Measurements from ENCODE around the gene PLXDC2. TPM values are rescaled to one million over a fixed set of nuclear protein-coding genes. Genes with fewer than 3 reads are reported as not detected.

PLXDC2 gene
- total RNA-seq, 1 donor from 2014 or later = 94.1 TPM

GRCh38 chr10:19956516-19957032 lies 140.3 kb downstream of the PLXDC2 start:
- Histone ChIP-seq H3K9me3 (no peaks in the 10 kb centered on the region), H3K4me3 (no peak overlapping the region), H3K27ac (no peak overlapping the region), H3K36me3 (no peaks in the 10 kb centered on the region), H3K4me1 (peaks cover 0 to 28% of the 10 kb centered on the region in 2 donors), H3K27me3 (no peaks in the 10 kb centered on the region)
- intact Hi-C loops (cut with DNase I) = no loop called here
- no peak for DNase-seq (ENCODE audit: low spot score in 2 of 2)
- TF ChIP-seq CTCF (IDR thresholded peaks at IDR 0.05) = no peak

- intact Hi-C loops (cut with DNase I) = no loop called here
- H3K4me3 ChIP-seq = no peak overlapping the region
- no peak overlapping the region for H3K27ac ChIP-seq
- H3K27me3 ChIP-seq = no peaks in the 10 kb centered on the region
- no peak for DNase-seq (ENCODE audit: low spot score in 2 of 2)
- no peaks in the 10 kb centered on the region for H3K9me3 ChIP-seq
- H3K36me3 ChIP-seq = no peaks in the 10 kb centered on the region
- H3K4me1 ChIP-seq = peaks cover 0 to 19% of the 10 kb centered on the region in 2 donors
- no peak for TF ChIP-seq CTCF (IDR thresholded peaks at IDR 0.05)
These were observed 142.6 kb downstream of the PLXDC2 start for GRCh38 chr10:19958787-19959186.

GRCh38 chr10:19961076-19962053 lies 145.1 kb downstream of the PLXDC2 start:
- H3K36me3 ChIP-seq = no peaks in the 10 kb centered on the region
- no peaks in the 10 kb centered on the region for H3K9me3 ChIP-seq
- TF ChIP-seq CTCF (IDR thresholded peaks at IDR 0.05) = no peak
- no peaks in the 10 kb centered on the region for H3K27me3 ChIP-seq
- DNase-seq (ENCODE audit: low spot score in 2 of 2) = no peak
- intact Hi-C loops (cut with DNase I) = no loop called here
- H3K27ac ChIP-seq = no peak overlapping the region
- peaks cover 3 to 19% of the 10 kb centered on the region in 2 donors for H3K4me1 ChIP-seq
- H3K4me3 ChIP-seq = no peak overlapping the region

- intact Hi-C loops (cut with DNase I) = no loop called here
- H3K27me3 ChIP-seq = no peaks in the 10 kb centered on the region
- H3K36me3 ChIP-seq = no peaks in the 10 kb centered on the region
- peaks cover 3 to 13% of the 10 kb centered on the region in 2 donors for H3K4me1 ChIP-seq
- no peak for TF ChIP-seq CTCF (IDR thresholded peaks at IDR 0.05)
- H3K4me3 ChIP-seq = no peak overlapping the region
- no peak overlapping the region for H3K27ac ChIP-seq
- H3K9me3 ChIP-seq = no peaks in the 10 kb centered on the region
- no peak for DNase-seq (ENCODE audit: low spot score in 2 of 2)
These were observed 148.4 kb downstream of the PLXDC2 start for GRCh38 chr10:19964625-19965024.

- intact Hi-C loops (cut with DNase I) = no loop called here
These were observed 150.5 kb downstream of the PLXDC2 start for GRCh38 chr10:19966751-19967150.

More at GRCh38 chr10:19966751-19967150, 150.5 kb downstream of the PLXDC2 start:
- Histone ChIP-seq H3K4me1 (peaks cover 3 to 14% of the 10 kb centered on the region in 2 donors), H3K27ac (no peak overlapping the region), H3K27me3 (no peaks in the 10 kb centered on the region), H3K9me3 (no peaks in the 10 kb centered on the region), H3K36me3 (no peaks in the 10 kb centered on the region), H3K4me3 (no peak overlapping the region)
- no peak for DNase-seq (ENCODE audit: low spot score in 2 of 2)
- TF ChIP-seq CTCF (IDR thresholded peaks at IDR 0.05) = no peak
